Measurements from ENCODE around the gene NDUFAB1. TPM values are rescaled to one million over a fixed set of nuclear protein-coding genes. Genes with fewer than 3 reads are reported as not detected.
"Not testable (repeated sequence)": the region's sequence is repeated elsewhere in the genome, so short reads cannot be mapped to it uniquely, and the experiment has no call there.

Gene NDUFAB1
- polyA plus RNA-seq, 4 donors = 98.1 to 106 (median 103) TPM

DNA sequence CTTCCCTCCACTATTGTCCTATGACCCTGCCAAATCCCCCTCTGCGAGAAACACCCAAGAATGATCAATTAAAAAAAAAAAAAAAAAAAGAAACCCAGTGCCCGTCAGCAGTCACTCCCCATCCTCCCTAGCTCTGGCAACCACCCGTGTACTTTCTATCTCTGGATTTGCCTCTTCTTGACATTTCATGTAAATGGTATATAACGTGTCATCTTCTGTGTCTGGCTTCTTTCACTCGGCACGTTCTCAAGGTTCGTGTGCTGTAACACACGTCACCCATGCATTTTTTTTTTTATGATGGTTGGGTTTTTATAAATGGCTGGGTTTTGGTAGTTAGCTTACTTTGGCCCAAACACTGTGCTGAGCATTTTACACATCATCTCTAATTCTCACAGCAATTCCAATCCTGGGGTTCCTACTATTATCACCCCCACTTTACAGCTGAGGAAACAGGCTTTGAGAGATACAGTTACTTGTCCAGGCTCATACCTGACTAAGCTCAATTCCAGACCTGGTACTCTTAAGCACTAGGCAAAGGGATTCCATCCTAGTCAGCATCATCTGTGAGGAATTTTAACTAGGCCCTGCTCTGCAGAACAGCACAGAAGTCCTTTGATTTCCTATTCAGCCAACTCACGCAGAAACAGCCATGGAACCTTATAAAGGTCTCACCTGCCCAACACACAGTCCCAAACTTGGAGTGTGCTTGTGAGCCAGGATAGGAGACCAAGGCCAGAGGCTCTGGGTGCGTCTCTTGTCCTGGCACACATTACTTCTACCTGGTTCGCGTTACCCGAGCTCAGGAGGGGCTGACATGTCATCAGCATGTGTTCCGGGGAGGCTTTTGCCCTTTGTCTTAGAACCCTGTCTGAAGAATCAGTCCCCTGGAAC, 11.7 kb downstream of the NDUFAB1 start:
- no peak for DNase-seq (ENCODE audit: low read depth in 4 of 4, low spot score in 3 of 4)

DNA sequence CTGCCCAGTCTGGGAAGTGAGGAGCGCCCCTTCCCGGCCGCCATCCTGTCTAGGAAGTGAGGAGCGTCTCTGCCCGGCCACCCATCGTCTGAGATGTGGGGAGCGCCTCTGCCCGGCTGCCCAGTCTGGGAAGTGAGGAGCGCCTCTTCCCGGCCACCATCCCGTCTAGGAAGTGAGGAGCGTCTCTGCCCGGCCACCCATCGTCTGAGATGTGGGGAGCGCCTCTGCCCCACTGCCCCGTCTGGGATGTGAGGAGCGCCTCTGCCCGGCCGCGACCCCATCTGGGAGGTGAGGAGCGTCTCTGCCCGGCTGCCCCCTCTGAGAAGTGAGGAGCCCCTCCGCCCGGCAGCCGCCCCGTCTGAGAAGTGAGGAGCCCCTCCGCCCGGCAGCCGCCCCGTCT, 12.8 kb downstream of the NDUFAB1 start:
- not testable (repeated sequence) for DNase-seq (ENCODE audit: low read depth in 4 of 4, low spot score in 3 of 4)

DNA sequence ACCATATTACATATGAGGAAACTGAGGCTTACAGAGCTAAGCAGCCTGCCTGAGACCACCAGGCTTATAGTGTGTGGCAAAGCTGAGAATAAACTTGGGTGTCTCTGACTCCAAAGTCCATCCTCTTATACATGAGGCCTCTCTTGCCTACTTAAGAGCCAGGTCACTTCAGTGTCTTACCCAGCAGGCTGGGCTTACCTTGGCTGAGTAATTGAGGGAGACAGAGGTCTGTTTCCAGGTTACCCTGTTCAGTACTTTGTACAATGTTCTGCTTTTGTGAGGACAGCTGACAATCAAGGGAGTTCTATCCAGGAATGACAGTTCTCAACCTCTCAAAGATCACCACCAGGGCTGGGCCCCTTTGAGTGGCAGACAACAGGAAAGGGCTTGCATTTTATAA, 14.4 kb downstream of the NDUFAB1 start:
- DNase-seq (ENCODE audit: low read depth in 4 of 4, low spot score in 3 of 4) = no peak

DNA sequence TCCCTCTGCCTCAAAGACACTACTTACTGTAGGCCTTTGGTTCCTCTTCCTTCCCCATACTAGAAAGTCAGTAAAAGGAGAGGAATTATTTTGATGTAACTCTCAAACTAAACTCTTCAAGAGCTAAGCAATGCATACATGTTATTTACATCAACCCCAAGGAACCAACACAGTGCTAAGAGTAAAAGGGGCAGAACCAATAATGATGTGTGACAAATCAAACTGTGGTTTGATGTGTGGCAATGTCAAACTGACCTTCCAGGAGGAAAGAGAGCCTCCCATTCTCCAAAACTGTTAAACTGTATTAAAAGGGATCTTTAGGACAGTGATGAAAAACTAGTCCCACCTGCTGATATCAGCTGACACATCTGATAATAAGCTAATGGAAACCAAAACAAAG, 15.7 kb downstream of the NDUFAB1 start:
- no peak for DNase-seq (ENCODE audit: low read depth in 4 of 4, low spot score in 3 of 4)

DNA sequence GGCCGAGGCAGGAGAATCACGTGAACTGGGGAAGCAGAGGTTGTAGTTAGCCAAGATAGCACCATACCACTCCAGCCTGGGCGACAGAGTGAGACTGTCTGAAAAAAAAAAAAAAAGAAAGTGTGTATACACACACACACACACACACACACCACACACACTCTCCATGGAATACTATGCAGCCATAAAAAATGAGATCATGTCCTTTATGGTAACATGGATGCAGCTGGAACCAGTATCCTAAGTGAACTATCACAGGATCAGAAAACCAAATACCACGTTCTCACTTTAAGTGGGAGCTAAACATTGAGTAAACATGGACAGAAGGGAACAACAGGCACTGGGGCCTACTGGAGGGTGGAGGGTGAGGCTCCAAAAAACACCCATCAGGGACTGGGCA, 16.7 kb downstream of the NDUFAB1 start:
- DNase-seq (ENCODE audit: low read depth in 4 of 4, low spot score in 3 of 4) = no peak

DNA sequence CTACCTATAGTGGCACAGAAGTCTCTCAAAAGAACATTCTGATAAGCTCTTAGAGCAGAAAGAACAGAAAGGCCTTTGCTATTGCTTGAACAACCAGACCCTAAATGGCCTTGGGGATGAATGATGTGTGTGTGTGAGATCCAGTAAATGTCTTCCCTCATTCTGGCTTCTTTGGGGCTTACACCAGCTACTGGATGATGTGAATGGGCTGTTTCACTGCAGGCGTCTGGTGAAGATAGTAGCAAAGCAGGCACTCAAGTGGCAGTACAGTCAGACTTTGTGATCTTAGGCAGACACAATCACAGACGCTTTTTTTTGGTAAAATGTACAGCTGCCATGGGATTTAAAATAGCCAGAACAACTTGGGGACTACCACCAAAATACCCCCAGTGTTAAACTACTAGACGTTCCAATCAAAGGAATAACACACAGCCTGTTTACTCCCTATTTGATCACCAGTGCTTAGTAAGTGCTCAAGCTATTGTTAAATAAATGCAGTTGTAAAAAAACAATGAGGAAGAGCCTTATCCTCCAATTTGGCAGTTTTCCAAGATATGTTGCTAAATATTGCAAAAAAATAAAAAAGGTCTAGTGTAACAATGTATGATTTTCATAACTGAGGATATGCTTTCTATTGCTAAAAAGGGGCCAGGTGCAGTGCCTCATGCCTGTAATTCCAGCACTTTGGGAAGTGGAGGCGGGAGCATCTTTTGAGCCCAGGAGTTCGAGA, 17.9 kb downstream of the NDUFAB1 start:
- no peak for DNase-seq (ENCODE audit: low read depth in 4 of 4, low spot score in 3 of 4)

DNA sequence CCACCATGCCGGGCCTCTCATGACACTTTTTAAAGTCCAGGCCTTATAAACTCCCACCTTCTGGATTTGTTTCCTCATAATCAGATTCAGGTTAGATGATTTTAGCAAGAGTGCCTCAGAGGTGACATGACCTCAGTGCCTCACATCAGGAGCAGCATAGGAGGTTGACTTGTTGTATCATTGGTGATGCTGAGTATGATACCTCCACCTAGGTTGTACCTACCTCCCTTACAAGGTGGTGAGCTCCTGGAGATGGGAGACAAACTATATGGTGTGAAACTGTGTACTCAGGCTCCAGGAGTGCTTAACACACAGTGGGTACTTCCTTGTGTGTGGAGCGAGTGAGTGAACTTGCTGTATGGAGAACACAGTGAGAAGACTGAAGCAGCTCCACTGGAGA, 18.6 kb downstream of the NDUFAB1 start:
- no peak for DNase-seq (ENCODE audit: low read depth in 4 of 4, low spot score in 3 of 4)

DNA sequence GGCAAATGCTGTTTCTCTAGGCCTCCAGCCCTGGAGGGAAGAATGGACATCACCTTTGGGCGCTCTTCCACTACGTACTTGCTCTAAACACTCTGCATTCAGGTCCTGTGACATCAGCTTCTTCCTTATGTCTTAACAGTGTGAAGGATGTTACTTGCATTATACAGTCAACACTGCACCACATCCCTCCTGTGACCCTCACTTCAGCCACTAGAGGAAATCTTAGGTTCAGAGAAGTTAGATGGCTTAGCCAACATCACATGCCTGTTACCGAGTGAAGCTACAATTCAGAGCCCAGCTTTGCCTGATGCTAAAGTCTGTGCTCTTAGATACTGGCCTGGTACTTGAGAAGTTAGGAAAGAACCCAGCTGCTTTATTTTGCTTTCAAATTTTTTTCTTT, 20.3 kb downstream of the NDUFAB1 start:
- no peak for DNase-seq (ENCODE audit: low read depth in 4 of 4, low spot score in 3 of 4)

DNA sequence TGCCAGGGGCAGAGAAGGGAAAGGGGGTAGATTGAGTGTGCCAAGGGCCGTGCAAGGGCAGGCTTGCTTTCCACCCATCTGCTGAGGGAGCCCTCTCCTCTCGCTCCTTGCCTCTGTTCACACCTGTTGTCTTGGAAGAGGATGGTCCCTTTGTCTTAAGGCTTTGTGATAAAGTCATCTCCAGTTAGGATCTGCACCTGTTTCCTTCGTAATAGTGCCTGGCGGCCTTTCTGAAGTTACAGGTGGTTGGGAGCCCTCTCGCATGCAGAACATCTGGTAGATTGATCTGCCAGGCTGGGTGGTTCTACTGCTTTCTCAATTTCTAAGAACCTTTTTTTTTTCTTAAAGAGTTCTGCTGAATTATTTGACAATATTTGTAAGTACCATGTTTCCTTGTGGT, 22.3 kb downstream of the NDUFAB1 start:
- DNase-seq (ENCODE audit: low read depth in 4 of 4, low spot score in 3 of 4) = no peak

DNA sequence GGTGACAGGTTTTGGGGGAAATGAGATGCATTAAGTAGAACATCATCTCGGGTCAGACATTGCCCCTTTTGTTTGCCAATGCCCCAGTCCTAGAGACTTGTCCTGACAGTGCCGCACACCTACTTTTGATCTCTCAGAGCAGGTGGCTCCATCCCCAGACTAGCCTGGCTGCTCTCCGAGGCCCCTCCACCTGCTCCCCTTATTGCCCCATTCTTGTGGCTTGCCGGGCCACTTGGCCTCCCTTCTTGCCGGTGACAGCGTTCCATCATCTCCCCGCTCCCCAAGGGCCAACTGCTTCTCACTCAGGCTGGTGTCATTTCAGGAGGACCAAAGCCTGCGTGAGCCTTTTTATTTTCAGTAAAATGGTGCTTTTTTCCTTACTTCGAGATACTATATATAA, 23.7 kb downstream of the NDUFAB1 start:
- DNase-seq (ENCODE audit: low read depth in 4 of 4, low spot score in 3 of 4) = no peak

DNA sequence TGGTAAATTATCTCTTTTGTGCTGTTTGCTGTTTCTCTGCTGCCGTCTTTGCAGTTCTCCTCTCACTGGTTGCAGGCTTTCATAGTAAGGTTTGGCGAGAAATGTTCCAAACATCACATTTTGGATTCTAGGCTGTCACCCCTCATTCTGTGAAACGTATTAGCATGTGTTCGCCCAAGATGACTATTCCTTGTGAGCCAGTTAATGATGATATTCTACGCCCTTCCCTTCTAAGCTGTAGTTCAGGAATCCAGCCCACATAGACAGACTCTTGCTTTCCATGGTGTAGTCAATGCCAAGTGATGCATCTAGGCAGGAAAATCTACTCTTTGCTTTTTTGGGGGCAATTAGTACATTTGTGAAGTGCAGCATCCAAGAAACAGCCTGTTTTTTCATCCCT, 24.2 kb downstream of the NDUFAB1 start:
- no peak for DNase-seq (ENCODE audit: low read depth in 4 of 4, low spot score in 3 of 4)

DNA sequence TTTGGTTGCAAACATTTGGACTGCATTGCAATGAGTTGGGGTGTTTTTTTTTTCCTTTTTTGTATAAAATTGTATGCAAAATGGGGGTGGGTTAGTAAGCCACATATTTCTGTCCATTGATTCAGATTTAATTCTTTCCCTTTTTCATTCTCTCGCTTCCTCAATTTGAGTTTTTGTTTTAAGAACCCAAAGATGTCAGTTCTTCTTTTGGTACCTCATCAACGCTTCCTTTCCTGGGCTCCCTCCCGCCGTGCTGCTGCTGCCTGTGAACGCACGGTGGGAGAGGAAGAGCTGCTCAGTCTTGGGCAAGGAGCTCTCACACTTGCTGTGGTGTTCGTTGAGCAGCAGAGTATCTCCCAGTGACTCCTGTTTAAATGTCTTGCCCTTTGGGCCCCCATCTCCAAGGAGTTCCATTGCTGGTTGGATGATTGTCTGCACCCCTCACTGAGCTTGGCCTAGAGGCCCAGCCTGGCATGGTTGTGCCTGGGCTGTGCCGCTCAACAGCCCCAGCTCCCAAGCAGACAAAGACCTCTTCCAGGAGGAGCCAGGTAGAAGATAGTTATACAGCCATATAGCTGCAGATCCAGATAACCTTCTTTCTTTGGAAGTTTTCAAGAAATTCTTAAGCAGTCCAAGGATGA, 25.0 kb downstream of the NDUFAB1 start:
- no peak for DNase-seq (ENCODE audit: low read depth in 4 of 4, low spot score in 3 of 4)

DNA sequence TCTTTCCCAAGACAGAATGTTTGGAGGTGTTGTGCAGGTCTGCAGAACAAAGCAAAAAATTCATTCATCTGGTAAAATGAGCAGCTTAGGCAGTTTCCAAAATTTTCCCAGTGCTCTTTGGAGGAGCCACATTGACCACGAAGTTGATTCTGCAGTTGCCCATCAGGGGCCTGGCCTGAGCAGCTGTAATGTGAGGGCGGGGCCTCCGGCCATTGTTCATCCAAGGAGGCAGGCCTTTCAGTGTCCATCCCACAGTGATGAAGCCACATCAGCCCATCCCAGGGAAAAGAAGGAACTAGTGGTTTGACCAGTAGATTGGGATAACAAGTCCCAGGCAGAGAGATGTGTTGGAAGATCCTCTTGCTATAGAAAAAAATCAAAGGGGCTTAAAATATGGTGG, 28.5 kb downstream of the NDUFAB1 start:
- DNase-seq (ENCODE audit: low read depth in 4 of 4, low spot score in 3 of 4) = no peak

DNA sequence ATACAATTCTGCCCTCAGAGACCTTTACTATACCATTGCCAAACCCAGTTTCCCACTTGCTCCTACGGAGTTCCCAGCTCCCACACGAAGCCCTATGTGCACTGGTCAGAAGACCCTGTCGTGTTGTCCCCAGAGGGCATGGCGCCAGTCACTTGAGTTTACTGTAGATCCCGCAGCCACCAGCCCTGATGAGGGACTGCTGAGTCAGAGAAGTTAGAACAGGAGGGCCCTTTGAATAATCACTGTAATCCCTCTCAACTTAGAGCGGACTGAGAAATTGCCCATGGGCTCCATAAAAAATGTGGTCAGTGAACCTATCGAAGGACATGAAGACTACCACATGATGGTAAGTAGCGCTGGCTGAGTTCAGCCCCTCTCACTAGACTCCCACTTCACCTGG, 29.4 kb downstream of the NDUFAB1 start:
- DNase-seq (ENCODE audit: low read depth in 4 of 4, low spot score in 3 of 4) = no peak

DNA sequence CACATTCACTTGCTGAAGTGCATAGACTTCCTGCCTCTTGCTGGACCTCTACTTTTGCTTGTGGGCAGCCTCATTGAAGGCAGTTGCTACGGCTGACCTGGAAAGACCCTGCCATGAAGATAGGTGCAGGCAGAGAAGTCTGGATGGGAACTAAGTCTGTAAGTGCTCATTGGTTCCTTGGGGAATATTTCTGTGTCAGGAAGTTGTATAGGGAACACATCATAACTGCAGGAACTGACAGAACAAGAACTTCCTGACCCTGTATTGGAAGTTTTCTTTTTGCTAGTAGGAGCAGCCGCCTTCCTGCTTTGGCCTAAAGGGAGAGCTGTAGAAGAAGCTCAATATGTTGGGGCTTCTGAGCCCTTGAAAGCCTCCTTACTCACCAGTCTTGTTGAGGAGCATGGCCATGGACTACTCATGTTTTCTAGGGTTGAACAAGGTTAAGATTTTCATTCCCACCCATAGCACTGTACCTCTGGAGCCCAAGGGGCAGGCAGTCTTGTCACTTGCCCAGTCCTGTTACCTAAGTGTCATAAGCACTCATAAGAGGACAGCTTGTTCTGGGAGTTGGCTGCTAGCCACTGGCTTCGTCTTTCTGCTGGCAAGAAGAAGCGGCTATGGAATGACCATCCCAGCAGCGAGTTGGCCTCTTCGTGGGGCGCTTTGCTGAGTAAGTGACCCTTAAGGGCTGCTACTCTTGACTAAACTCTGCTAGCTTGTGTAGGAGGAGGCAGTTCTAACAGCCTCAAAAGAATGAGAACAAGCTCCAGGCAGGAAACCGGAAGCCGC, 31.3 kb downstream of the NDUFAB1 start:
- no peak for DNase-seq (ENCODE audit: low read depth in 4 of 4, low spot score in 3 of 4)

DNA sequence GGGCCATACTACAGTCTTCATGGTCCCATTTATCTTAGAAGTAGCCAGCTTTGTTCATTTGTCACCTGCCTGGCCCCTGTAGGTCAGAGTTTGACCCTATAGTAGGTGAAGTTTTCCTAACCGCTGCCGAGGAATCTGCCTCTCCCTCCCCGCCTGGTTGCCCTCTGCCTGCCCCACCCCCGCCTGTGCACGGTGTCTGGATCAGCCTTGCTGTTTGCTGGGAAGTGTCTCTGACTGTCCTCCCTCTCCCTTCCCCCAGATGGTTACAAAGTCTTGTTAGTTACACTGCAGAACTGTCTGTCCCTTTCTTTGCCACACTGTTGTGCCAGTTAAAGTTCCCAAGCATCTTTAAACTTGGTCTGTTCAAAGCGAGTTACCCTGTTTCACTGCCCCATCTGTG, 32.9 kb downstream of the NDUFAB1 start:
- DNase-seq (ENCODE audit: low read depth in 4 of 4, low spot score in 3 of 4) = no peak

DNA sequence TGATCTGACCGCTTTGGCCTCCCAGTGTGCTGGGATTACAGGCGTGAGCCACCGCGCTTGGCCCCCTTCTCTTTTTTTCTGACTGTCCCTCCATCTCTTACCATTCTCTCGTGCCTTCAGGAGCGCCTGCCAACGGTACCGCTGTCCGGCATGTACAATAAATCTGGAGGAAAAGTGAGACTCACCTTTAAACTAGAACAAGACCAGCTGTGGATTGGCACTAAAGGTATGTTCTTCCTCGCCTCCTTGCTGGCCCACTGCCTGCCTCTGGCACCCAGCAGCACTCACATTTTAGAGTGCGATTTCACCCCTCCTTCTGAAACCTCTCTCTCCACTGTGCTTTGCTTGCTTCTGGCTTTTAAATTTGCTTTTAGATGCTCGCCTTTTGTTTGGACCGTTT, 33.6 kb downstream of the NDUFAB1 start:
- no peak for DNase-seq (ENCODE audit: low read depth in 4 of 4, low spot score in 3 of 4)

DNA sequence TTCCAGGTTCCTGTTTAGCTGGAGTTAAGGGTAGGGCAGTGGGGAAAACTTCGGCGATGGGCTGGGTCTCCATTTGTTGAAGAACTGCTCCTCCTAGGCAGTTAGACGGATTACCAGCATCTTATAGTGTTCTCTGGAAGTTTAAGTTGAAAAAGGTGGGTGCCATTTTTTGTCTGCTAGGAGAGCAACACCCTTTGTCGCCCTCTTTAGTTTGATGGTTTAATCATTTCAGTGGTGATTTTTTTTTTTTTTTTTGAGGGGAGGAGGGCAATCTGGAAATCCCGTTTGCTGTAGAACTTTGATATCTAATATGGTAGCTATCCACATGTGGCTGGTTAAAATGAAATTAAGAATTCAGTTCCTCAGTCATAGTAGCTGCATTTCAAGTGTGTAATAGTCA, 34.5 kb downstream of the NDUFAB1 start:
- no peak for DNase-seq (ENCODE audit: low read depth in 4 of 4, low spot score in 3 of 4)

DNA sequence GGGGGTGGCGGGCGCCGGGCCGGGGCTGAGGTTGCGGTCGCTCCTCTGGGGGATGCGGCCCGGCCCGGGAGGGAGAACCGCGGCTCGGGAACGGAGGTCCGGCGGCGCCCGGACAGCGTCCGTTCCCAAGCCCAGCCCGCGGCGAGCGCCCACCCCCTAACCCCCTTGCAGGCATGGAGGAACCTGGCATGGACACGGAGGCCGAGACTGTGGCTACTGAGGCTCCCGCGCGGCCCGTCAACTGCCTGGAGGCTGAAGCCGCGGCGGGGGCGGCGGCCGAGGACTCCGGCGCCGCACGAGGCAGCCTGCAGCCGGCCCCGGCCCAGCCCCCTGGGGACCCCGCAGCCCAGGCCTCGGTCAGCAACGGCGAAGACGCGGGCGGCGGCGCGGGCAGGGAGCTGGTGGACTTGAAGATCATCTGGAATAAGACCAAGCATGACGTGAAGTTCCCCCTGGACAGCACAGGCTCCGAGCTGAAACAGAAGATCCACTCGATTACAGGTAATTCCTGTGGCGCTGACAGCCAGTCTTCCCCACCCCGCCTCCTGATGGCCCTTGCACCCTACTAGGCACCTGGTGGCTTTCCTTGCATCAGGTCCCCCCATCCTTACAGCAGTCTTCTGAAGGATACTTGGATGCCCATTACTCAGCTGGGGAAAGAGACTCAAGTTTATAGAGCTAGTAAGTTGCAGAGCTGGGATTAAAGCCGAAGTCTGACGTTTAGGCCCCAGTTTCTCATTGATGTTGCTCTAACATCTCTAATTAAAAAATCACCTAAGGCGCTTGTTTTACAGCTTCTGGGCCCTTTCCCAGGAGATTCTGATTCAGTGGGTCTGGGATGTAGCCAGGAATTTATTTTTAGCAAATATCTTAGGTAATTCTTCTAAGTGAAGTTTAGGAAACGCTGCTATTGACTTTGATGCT, 38.1 kb downstream of the NDUFAB1 start:
- peak in 1 of 4 donors; percentile 3 for DNase-seq (ENCODE audit: low read depth in 4 of 4, low spot score in 3 of 4)

All from right renal pelvis (tissue), 4 donors.